Measurements from ENCODE around the gene KLK4. TPM values are rescaled to one million over a fixed set of nuclear protein-coding genes. Genes with fewer than 3 reads are reported as not detected.

The KLK4 gene
- total RNA-seq, 2 donors from 2014 or later, result not detected

GRCh38 chr19:50893047-50893736 lies 18.0 kb downstream of the KLK4 start:
- ATAC-seq (no peak), DNase-seq (no peak)
- intact Hi-C loops (cut with DNase I), result no loop called here

- intact Hi-C loops (cut with DNase I), result no loop called here
- DNase-seq, result no peak
- no peak for ATAC-seq
Measured at GRCh38 chr19:50891253-50891625, 20.0 kb downstream of the KLK4 start.

- no peak for ATAC-seq
- intact Hi-C loops (cut with DNase I), result no loop called here
Measured at GRCh38 chr19:50890422-50891252, 20.6 kb downstream of the KLK4 start.

GRCh38 chr19:50889638-50890037 lies 21.6 kb downstream of the KLK4 start:
- no peak for DNase-seq
- intact Hi-C loops (cut with DNase I), result no loop called here
- ATAC-seq, result no peak

More at GRCh38 chr19:50890422-50891252, 20.6 kb downstream of the KLK4 start:
- DNase-seq, result no peak

GRCh38 chr19:50882188-50882587 lies 29.0 kb downstream of the KLK4 start:
- ATAC-seq, result no peak
- intact Hi-C loops (cut with DNase I), result no loop called here

GRCh38 chr19:50880241-50880640 lies 31.0 kb downstream of the KLK4 start:
- DNase-seq (no peak), ATAC-seq (no peak)
- intact Hi-C loops (cut with DNase I), result no loop called here

More at GRCh38 chr19:50882188-50882587, 29.0 kb downstream of the KLK4 start:
- no peak for DNase-seq

GRCh38 chr19:50878851-50879250 lies 32.3 kb downstream of the KLK4 start:
- no peak for DNase-seq
- intact Hi-C loops (cut with DNase I), result no loop called here
- ATAC-seq, result no peak

- DNase-seq (no peak), ATAC-seq (no peak)
- intact Hi-C loops (cut with DNase I), result no loop called here
Measured at GRCh38 chr19:50877338-50877737, 33.9 kb downstream of the KLK4 start.

- ATAC-seq (no peak), DNase-seq (no peak)
- intact Hi-C loops (cut with DNase I), result no loop called here
Measured at GRCh38 chr19:50876456-50876855, 34.7 kb downstream of the KLK4 start.

GRCh38 chr19:50875795-50876422 lies 35.3 kb downstream of the KLK4 start:
- ATAC-seq, result no peak

GRCh38 chr19:50874211-50874610 lies 37.0 kb downstream of the KLK4 start:
- intact Hi-C loops (cut with DNase I), result no loop called here
- ATAC-seq (no peak), DNase-seq (no peak)

More at GRCh38 chr19:50875795-50876422, 35.3 kb downstream of the KLK4 start:
- no peak for DNase-seq
- intact Hi-C loops (cut with DNase I), result no loop called here

GRCh38 chr19:50873056-50873455 lies 38.1 kb downstream of the KLK4 start, which contains the start of gene KLK2:
Gene KLK2, plus strand, starts transcription at chr19:50873439. Its CDS starts 35 bp downstream, at chr19:50873474.
- no peak for DNase-seq
- no peak for ATAC-seq
- intact Hi-C loops (cut with DNase I), result no loop called here

- DNase-seq, result no peak
- intact Hi-C loops (cut with DNase I), result no loop called here
- no peak for ATAC-seq
Measured at GRCh38 chr19:50870417-50871089, 40.6 kb downstream of the KLK4 start.

GRCh38 chr19:50869479-50869878 lies 41.7 kb downstream of the KLK4 start:
- DNase-seq (no peak), ATAC-seq (no peak)
- intact Hi-C loops (cut with DNase I), result no loop called here

GRCh38 chr19:50861496-50862286 lies 49.5 kb downstream of the KLK4 start:
- ATAC-seq, result no peak
- no peak for DNase-seq
- intact Hi-C loops (cut with DNase I), result no loop called here

- ATAC-seq (no peak), DNase-seq (no peak)
- intact Hi-C loops (cut with DNase I), result no loop called here
Measured at GRCh38 chr19:50861010-50861409, 50.2 kb downstream of the KLK4 start.

- DNase-seq, result no peak
- intact Hi-C loops (cut with DNase I), result no loop called here
- no peak for ATAC-seq
Measured at GRCh38 chr19:50859849-50860248, 51.3 kb downstream of the KLK4 start.

- intact Hi-C loops (cut with DNase I), result no loop called here
- ATAC-seq, result no peak
- no peak for DNase-seq
Measured at GRCh38 chr19:50858886-50859285, 52.3 kb downstream of the KLK4 start.

- no peak for ATAC-seq
- DNase-seq, result no peak
- intact Hi-C loops (cut with DNase I), result no loop called here
Measured at GRCh38 chr19:50857366-50857765, 53.8 kb downstream of the KLK4 start.
